ENCODE data around the gene FOXRED1. TPM values are rescaled to one million over a fixed set of nuclear protein-coding genes. Genes with fewer than 3 reads are reported as not detected.

Gene FOXRED1
- total and polyA plus RNA-seq, 2 of the 13 experiments (the other 11 are each of a cell fraction or from before 2014, with no cell fraction given) = 29.6 to 42.9 TPM

DNA sequence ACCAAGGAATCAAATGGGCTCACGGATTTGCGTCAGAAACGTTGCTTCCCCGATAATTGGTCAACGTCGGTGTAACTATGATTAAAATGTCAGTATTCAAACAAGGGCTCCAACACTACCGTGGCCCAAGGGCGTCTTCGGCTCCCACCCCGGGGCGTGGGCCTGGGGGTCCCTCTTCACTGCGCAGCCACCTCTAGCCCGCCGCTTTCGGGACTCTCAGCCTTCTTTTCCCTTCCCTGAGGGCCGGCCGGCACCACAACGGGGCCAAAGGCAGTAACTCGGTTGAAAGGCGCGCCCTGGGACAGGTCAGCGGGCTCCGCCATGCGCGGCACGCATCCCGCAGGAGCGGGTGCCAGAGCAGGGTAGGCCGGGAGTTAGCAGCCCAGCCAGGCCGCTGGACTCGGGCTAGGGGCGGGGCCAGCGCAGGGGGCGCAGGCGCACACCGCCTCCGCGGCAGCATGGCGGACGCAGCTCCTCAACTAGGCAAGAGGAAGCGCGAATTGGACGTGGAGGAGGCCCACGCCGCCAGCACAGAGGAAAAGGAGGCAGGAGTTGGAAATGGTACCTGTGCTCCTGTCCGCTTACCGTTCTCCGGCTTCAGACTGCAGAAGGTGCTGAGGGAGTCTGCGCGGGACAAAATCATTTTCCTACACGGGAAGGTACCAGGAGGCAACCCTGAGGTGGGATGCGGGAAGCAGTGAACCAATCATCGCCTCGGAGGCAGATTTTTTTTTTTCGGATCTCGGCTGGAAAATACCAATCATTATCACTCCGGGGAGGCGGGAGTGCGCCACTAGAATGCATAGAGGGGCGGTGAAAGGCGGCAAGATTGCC lies 34.9 kb downstream of the FOXRED1 start, which contains the start of gene DCPS (continued):
- peak; percentile 50; the same call in 1 of the 2 replicates for TF ChIP-seq ZNF790 (CRISPR knock-in tag; IDR thresholded peaks at IDR 0.05; ENCODE audit: borderline replicate concordance)
- peak; percentile 89; the same call in 1 of the 2 replicates for TF ChIP-seq ZNF557 (CRISPR knock-in tag; IDR thresholded peaks at IDR 0.05)
- TF ChIP-seq ZNF577 (CRISPR knock-in tag; IDR thresholded peaks at IDR 0.05; ENCODE audit: borderline replicate concordance, low read depth) = no peak
- no peak for TF ChIP-seq MAFG (CRISPR knock-in tag; IDR thresholded peaks at IDR 0.05)
- TF ChIP-seq NFYC (CRISPR knock-in tag; IDR thresholded peaks at IDR 0.05) = peak; percentile 74
- TF ChIP-seq ZNF724P (CRISPR knock-in tag; IDR thresholded peaks at IDR 0.05; ENCODE audit: borderline replicate concordance) = peak; percentile 82; the same call in 1 of the 2 replicates
- peak; percentile 84; the same call in 1 of the 2 replicates for TF ChIP-seq ZNF564 (CRISPR knock-in tag; IDR thresholded peaks at IDR 0.05)
- peak; percentile 94 to 96 for TF ChIP-seq POLR2A (IDR thresholded peaks at IDR 0.05; ENCODE audit: insufficient read depth in 1 of 2, low read depth in 2 of 2, low read length in 2 of 2)
- TF ChIP-seq FOSL1 (CRISPR knock-in tag; IDR thresholded peaks at IDR 0.05; ENCODE audit: borderline replicate concordance) = no peak
- peak; percentile 84; the same call in 1 of the 2 replicates for TF ChIP-seq ZNF878 (CRISPR knock-in tag; IDR thresholded peaks at IDR 0.05)
- TF ChIP-seq ZNF235 (CRISPR knock-in tag; IDR thresholded peaks at IDR 0.05; ENCODE audit: borderline replicate concordance) = peak; percentile 84
- no peak for TF ChIP-seq TOE1 (CRISPR knock-in tag; IDR thresholded peaks at IDR 0.05)
- TF ChIP-seq RAD21 (CRISPR knock-in tag; IDR thresholded peaks at IDR 0.05) = no peak
- TF ChIP-seq ZBTB1 (CRISPR knock-in tag; IDR thresholded peaks at IDR 0.05; ENCODE audit: borderline replicate concordance) = peak; percentile 69; the same call in 1 of the 2 replicates
- peak; percentile 94 for TF ChIP-seq KAT8 (CRISPR knock-in tag; IDR thresholded peaks at IDR 0.05)
- TF ChIP-seq GFI1 (CRISPR knock-in tag; IDR thresholded peaks at IDR 0.05; ENCODE audit: borderline replicate concordance) = 0 out of 2 replicates have a peak, but pooled peaks have one; percentile 45
- TF ChIP-seq SCMH1 (CRISPR knock-in tag; IDR thresholded peaks at IDR 0.05; ENCODE audit: borderline replicate concordance) = no peak
- peak; percentile 47; the same call in 1 of the 2 replicates for TF ChIP-seq SMAD3 (CRISPR knock-in tag; IDR thresholded peaks at IDR 0.05)
- TF ChIP-seq, protein P1, sequence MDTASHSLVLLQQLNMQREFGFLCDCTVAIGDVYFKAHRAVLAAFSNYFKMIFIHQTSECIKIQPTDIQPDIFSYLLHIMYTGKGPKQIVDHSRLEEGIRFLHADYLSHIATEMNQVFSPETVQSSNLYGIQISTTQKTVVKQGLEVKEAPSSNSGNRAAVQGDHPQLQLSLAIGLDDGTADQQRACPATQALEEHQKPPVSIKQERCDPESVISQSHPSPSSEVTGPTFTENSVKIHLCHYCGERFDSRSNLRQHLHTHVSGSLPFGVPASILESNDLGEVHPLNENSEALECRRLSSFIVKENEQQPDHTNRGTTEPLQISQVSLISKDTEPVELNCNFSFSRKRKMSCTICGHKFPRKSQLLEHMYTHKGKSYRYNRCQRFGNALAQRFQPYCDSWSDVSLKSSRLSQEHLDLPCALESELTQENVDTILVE (CRISPR knock-in tag; IDR thresholded peaks at IDR 0.05) = peak; percentile 32; the same call in 1 of the 2 replicates
- TF ChIP-seq, protein P2, sequence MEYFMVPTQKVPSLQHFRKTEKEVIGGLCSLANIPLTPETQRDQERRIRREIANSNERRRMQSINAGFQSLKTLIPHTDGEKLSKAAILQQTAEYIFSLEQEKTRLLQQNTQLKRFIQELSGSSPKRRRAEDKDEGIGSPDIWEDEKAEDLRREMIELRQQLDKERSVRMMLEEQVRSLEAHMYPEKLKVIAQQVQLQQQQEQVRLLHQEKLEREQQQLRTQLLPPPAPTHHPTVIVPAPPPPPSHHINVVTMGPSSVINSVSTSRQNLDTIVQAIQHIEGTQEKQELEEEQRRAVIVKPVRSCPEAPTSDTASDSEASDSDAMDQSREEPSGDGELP (IDR thresholded peaks at IDR 0.05; ENCODE audit: borderline replicate concordance, low read depth) = peak; percentile 34; the same call in 1 of the 2 replicates
- no peak for TF ChIP-seq ZNF746 (CRISPR knock-in tag; IDR thresholded peaks at IDR 0.05)
- TF ChIP-seq, protein P3, sequence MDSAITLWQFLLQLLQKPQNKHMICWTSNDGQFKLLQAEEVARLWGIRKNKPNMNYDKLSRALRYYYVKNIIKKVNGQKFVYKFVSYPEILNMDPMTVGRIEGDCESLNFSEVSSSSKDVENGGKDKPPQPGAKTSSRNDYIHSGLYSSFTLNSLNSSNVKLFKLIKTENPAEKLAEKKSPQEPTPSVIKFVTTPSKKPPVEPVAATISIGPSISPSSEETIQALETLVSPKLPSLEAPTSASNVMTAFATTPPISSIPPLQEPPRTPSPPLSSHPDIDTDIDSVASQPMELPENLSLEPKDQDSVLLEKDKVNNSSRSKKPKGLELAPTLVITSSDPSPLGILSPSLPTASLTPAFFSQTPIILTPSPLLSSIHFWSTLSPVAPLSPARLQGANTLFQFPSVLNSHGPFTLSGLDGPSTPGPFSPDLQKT (CRISPR knock-in tag; IDR thresholded peaks at IDR 0.05; ENCODE audit: borderline replicate concordance) = no peak
- no peak for TF ChIP-seq PAF1 (CRISPR knock-in tag; IDR thresholded peaks at IDR 0.05)
- TF ChIP-seq MAZ (IDR thresholded peaks at IDR 0.05; ENCODE audit: borderline replicate concordance, low read depth, low read length) = peak; percentile 47; the same call in 1 of the 2 replicates
- peak; percentile 90 for TF ChIP-seq MAZ (CRISPR knock-in tag; IDR thresholded peaks at IDR 0.05; ENCODE audit: low read depth)
- TF ChIP-seq REL (CRISPR knock-in tag; conservative IDR thresholded peaks at IDR 0.05) = peak; percentile 96
- TF ChIP-seq GATA4 (IDR thresholded peaks at IDR 0.05; ENCODE audit: borderline replicate concordance, low read depth) = peak; percentile 81
- TF ChIP-seq, protein P4, sequence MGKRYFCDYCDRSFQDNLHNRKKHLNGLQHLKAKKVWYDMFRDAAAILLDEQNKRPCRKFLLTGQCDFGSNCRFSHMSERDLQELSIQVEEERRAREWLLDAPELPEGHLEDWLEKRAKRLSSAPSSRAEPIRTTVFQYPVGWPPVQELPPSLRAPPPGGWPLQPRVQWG (CRISPR knock-in tag; IDR thresholded peaks at IDR 0.05; ENCODE audit: borderline replicate concordance, low read depth) = no peak

All from HepG2 (cell line).